Measurements from ENCODE around the gene CCDC73.

DNA sequence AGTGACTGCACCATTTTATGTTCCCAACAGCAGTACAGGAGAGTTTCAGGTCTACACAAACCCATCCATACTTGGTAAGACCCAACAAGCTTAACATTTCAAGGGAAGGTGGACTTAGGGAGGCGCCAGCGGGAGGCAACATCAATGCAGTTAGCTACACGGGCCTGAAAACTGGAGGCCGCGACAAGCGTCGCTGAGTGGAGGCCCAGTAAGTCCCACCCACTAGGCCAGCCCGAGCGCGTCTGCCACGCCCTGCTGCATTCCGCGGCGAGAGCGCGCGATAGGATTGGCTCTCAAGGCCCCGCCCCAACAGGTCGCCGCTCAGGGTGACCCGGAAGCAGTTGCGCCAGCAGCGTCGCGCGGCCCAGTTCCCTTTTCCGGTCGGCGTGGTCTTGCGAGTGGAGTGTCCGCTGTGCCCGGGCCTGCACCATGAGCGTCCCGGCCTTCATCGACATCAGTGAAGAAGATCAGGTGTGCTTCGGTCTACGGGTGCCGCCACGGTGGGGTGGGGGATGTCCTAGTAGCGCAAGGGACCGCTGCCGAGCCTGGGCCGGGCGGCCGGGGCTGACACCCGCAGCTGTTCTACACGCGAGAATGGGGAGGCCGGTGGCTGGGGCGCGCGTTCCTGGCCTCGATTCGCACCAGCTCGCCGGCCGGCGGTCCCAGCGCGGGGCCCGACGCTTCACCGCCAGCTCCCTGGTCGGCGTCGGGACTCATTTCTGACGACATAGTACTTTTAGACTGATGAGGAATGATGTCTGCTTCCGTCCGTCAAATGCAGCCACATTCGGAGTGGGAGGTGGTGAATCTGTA is 210.8 kb downstream of the CCDC73 start, which contains the start of gene EIF3M:
- TF ChIP-seq, protein P1, sequence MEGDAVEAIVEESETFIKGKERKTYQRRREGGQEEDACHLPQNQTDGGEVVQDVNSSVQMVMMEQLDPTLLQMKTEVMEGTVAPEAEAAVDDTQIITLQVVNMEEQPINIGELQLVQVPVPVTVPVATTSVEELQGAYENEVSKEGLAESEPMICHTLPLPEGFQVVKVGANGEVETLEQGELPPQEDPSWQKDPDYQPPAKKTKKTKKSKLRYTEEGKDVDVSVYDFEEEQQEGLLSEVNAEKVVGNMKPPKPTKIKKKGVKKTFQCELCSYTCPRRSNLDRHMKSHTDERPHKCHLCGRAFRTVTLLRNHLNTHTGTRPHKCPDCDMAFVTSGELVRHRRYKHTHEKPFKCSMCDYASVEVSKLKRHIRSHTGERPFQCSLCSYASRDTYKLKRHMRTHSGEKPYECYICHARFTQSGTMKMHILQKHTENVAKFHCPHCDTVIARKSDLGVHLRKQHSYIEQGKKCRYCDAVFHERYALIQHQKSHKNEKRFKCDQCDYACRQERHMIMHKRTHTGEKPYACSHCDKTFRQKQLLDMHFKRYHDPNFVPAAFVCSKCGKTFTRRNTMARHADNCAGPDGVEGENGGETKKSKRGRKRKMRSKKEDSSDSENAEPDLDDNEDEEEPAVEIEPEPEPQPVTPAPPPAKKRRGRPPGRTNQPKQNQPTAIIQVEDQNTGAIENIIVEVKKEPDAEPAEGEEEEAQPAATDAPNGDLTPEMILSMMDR (IDR thresholded peaks at IDR 0.05): no peak
- TF ChIP-seq CREB1 (CRISPR knock-in tag; IDR thresholded peaks at IDR 0.05) (no peak), ESRRA (CRISPR knock-in tag; IDR thresholded peaks at IDR 0.05; ENCODE audit: borderline replicate concordance) (peak; percentile 53; the same call in 1 of the 2 replicates), USF1 (CRISPR knock-in tag; IDR thresholded peaks at IDR 0.05) (no peak), ATF3 (CRISPR knock-in tag; conservative IDR thresholded peaks at IDR 0.05) (no peak), ZNF121 (CRISPR knock-in tag; IDR thresholded peaks at IDR 0.05) (no peak), SOX15 (CRISPR knock-in tag; IDR thresholded peaks at IDR 0.05) (no peak), SMAD4 (CRISPR knock-in tag; IDR thresholded peaks at IDR 0.05) (no peak)
- TF ChIP-seq, protein P2, sequence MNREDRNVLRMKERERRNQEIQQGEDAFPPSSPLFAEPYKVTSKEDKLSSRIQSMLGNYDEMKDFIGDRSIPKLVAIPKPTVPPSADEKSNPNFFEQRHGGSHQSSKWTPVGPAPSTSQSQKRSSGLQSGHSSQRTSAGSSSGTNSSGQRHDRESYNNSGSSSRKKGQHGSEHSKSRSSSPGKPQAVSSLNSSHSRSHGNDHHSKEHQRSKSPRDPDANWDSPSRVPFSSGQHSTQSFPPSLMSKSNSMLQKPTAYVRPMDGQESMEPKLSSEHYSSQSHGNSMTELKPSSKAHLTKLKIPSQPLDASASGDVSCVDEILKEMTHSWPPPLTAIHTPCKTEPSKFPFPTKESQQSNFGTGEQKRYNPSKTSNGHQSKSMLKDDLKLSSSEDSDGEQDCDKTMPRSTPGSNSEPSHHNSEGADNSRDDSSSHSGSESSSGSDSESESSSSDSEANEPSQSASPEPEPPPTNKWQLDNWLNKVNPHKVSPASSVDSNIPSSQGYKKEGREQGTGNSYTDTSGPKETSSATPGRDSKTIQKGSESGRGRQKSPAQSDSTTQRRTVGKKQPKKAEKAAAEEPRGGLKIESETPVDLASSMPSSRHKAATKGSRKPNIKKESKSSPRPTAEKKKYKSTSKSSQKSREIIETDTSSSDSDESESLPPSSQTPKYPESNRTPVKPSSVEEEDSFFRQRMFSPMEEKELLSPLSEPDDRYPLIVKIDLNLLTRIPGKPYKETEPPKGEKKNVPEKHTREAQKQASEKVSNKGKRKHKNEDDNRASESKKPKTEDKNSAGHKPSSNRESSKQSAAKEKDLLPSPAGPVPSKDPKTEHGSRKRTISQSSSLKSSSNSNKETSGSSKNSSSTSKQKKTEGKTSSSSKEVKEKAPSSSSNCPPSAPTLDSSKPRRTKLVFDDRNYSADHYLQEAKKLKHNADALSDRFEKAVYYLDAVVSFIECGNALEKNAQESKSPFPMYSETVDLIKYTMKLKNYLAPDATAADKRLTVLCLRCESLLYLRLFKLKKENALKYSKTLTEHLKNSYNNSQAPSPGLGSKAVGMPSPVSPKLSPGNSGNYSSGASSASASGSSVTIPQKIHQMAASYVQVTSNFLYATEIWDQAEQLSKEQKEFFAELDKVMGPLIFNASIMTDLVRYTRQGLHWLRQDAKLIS (CRISPR knock-in tag; IDR thresholded peaks at IDR 0.05; ENCODE audit: borderline replicate concordance): no peak
- TF ChIP-seq, protein P3, sequence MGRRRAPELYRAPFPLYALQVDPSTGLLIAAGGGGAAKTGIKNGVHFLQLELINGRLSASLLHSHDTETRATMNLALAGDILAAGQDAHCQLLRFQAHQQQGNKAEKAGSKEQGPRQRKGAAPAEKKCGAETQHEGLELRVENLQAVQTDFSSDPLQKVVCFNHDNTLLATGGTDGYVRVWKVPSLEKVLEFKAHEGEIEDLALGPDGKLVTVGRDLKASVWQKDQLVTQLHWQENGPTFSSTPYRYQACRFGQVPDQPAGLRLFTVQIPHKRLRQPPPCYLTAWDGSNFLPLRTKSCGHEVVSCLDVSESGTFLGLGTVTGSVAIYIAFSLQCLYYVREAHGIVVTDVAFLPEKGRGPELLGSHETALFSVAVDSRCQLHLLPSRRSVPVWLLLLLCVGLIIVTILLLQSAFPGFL (CRISPR knock-in tag; IDR thresholded peaks at IDR 0.05; ENCODE audit: borderline replicate concordance): no peak
- TF ChIP-seq, protein P4, sequence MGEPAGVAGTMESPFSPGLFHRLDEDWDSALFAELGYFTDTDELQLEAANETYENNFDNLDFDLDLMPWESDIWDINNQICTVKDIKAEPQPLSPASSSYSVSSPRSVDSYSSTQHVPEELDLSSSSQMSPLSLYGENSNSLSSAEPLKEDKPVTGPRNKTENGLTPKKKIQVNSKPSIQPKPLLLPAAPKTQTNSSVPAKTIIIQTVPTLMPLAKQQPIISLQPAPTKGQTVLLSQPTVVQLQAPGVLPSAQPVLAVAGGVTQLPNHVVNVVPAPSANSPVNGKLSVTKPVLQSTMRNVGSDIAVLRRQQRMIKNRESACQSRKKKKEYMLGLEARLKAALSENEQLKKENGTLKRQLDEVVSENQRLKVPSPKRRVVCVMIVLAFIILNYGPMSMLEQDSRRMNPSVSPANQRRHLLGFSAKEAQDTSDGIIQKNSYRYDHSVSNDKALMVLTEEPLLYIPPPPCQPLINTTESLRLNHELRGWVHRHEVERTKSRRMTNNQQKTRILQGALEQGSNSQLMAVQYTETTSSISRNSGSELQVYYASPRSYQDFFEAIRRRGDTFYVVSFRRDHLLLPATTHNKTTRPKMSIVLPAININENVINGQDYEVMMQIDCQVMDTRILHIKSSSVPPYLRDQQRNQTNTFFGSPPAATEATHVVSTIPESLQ (CRISPR knock-in tag; IDR thresholded peaks at IDR 0.05): no peak
